SK-MEL-5 (cell line): ENCODE data around the gene ENHO. TPM values are rescaled to one million over a fixed set of nuclear protein-coding genes. Genes with fewer than 3 reads are reported as not detected.
"Not testable (repeated sequence)": the region's sequence is repeated elsewhere in the genome, so short reads cannot be mapped to it uniquely, and the experiment has no call there.

Experiments
- DNase-seq: peaks from one replicate; pipeline ENCODE4 v3.0.0-alpha.2; 2016; ENCODE audit warnings: low read depth, low spot score
- in situ Hi-C: cut with HindIII; loops from 2 replicates; pipeline ENCODE4 v1.10.0; 2016; ENCODE audit warnings: low sequenced_read_pairs, high pct_unique_total_duplicates, low pct_unique_long_range_greater_than_20kb
- total RNA-seq: library from RNA; depleted of rRNA; stranded (reverse); fragments of >200 nt; shearing (Covaris generic); gene quantifications from 2 replicates; pipeline ENCODE4 v1.2.3, GENCODE V29; 2014

Gene ENHO
- total RNA-seq, 1 experiment from 2014 or later: 0.92 TPM

DNA sequence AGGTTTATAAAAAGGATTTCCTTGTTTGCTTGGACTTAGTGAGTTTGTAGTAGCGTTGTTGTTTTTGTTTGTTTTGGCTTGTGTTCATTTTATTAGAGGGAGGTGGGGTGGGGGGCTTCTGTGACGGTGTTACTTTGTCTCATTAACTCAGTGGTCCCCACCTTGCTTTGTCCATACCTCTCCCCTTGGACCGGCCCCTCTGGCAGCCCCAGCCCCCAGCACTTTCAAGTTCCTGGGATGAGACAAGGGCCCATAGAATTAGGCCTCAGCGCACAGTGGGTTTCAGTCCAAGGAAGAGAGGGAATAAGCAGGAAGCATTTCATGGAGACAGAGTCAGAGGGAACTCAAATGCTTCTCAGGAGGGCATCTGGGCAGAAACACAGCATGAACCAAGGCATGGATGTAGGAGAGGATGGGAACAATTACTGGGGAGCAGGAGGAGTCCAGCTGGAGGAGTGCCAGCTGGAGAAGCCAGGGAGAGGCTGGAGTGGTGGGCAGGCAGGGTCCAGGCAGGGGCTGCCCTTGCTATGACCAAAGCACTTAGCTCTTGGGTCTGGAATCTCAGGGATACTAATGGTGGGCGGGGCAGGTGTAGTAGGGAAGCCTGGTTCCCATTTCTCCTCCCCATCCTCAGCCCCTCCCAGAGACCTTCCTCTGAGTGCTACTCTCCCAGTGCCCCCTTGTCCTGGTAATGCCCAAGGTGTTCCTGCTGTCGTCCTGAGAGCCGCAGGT is 23.5 kb upstream of the ENHO start:
- in situ Hi-C loops: no loop called here
- no peak for DNase-seq

DNA sequence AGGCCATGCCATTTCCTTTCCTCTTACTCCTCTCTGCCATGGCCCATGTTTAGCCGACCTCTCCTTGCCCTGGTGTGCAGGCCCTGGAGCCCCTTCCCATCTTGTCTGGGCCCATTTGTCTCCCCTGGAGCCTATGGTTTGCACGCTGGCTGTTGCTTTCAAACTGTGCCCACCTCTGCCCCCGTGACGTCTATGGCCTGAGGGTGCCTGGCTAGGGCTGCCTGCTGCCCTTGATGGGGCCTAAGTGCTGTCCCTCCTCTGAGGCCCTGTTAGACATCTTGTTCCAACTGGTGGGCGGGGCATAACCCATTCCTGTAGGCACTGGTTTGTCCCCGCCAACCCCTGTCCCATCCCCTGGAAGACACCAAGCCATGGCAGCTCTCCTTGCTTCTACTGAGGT is 22.7 kb upstream of the ENHO start:
- DNase-seq: no peak
- in situ Hi-C loops: no loop called here

DNA sequence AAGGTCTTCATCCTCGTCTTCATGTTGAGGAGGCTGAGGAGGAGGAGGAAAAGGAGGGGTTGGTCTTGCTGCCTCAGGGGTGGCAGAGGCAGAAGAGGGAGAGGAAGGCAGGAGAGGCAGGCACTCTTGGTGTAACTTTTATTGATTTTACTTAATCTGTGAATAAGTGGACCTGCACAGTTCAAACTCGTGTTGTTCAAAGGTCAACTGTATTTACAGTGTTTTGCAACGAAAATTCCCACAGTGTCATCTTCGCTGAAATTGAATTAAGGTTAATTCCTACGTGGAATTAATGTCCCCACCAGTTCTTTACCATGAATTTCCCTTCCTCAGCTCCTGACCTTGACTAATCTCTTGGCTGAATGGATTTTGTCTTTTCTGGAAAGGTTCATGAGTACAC is 21.2 kb upstream of the ENHO start:
- no peak for DNase-seq
- in situ Hi-C loops: no loop called here

DNA sequence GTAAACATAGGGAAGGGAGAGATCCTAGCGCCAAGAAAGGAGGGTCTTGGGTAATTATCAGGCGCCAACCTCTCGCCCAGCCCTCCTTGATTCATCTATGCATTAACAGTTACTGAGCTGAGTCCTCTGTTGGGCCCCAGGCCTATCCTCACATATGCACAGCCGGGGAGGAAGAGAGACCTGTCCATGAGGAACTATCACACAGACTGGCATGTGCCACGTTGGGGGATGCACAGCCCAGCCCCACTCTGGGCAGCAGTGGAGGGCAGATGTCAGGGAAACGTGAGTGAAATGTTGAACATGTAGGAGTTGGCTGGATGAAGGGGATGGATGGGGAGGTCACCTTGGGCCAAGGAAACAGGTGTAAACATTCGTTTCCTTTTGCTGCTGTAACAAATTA is 18.8 kb upstream of the ENHO start:
- DNase-seq: no peak
- in situ Hi-C loops: no loop called here

GRCh38 chr9:34540827-34541226 is 18.0 kb upstream of the ENHO start:
- in situ Hi-C loops: no loop called here
- DNase-seq: peak; percentile 56

GRCh38 chr9:34536685-34537084 is 13.9 kb upstream of the ENHO start:
- no peak for DNase-seq
- in situ Hi-C loops: no loop called here

DNA sequence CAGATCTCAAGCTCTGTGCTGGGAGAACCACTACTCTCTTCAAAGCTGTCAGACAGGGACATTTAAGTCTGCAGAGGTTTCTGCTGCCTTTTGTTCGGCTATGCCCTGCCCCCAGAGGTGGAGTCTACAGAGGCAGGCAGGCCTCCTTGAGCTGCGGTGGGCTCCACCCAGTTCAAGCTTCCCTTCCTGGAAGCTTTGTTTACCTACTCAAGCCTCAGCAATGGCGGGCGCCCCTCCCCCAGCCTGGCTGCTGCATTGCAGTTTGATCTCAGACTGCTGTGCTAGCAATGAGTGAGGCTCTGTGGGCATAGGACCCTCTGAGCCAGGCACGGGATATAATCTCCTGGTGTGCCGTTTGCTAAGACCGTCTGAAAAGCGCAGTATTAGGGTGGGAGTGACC is 9.3 kb upstream of the ENHO start:
- in situ Hi-C loops: not testable (repeated sequence)

GRCh38 chr9:34526026-34526425 is 3.2 kb upstream of the ENHO start:
- in situ Hi-C loops: no loop called here

More for the DNA sequence above, 9.3 kb upstream of the ENHO start:
- not testable (repeated sequence) for DNase-seq

DNA sequence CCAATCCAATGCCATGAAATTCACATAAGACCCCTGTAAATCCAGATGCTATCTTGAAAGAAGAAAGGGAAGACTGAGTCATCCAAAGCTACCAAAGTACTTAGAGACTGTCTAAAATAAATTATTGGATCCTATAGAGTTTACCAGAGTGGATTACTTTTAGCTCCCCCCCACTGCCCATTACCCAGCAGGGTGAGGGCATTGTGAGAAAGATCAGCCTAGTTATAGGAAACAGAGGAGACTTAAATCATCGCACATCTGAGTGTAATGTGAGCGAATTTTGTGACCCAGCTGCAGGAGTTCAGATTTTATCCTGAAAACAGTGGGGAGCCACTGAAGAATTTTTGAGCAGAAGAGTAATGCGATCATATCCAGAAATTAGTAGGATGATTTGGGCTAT is 1.6 kb upstream of the ENHO start:
- no peak for DNase-seq
- in situ Hi-C loops: no loop called here

More at GRCh38 chr9:34526026-34526425, 3.2 kb upstream of the ENHO start:
- no peak for DNase-seq

DNA sequence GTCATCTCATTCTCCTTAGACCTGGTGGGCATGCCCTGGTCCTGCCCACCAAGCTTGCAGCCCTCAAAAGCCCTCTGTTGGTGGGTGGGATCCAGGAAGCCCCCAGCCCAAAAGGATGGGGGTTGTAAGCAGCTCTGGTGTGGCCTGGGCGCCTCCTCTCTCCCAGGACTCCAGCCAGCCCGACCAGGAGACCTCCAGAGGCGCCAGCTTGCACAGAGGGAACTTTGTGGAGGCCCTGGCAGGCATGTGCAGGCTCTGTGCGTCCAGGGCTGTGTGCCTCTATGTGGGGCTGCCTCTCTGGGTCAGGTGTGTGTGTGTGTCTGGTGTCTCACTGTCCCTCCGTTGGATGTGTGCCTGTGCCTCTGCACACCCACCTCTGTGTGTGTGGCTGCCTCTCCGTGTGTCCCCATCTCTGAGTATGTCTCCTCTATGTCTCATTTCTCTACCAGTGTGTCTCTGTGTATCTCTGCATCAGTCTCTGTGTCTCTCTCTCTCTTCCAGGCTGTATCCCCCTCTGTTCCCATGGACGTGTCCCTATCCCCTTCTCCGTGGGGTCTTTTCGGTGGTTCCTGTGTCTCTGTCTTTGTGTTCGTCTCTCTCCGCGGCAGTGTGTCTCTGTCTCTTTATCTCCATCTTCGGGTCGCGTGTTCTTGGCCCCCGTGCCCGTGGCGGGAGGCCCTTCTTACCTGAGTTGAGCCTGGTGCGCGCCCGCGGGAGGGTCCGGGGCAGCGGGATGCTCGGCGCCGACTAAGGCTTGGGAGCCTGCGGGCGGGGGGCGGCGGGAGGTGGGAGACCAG is 501 bp downstream of the ENHO start:
- no peak for DNase-seq
- in situ Hi-C loops: no loop called here

- DNase-seq: no peak
- in situ Hi-C loops: no loop called here
These were observed 1.3 kb downstream of the ENHO start for GRCh38 chr9:34521406-34522045.

DNA sequence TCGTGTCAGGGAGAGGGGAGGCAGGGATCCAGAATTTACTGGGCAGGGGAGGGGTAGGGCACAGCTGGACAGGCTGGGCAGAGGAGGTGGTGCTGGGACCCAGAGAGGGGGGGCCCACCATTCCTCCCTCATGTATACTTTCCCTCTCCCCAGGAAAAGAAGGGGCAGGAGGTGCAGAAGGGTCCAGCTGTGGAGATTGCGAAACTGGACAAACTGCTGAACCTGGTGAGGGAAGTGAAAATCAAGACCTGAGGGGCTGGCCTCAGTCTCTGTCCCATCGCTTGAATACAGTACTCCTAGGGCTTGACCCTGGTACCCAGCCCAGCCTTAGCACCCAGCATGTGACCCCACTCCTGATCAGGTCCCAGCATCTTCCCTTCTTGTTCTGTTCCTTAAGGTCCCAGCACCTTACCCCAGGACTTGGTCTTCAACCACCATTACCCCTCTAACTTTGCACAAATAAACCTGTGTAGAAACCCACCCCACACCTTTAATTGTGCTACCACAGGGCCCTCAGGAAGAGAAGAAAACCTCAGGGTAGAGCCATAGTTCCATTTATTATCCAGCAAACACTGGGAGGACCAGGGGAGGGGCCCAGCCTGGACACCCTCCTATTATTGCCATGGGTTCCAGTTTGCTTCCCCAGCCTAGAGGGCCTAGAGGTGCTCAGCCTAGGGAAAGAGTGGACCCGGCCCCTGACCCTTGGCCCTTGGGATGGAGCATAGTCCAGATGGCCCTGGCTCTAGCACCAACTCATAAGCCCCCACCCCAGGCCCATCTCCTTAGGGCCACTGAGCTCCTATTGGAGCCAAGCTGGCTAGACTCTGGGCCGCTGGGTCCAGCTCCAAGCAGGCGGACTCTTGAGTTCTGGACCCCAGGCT is 2.0 kb downstream of the ENHO start:
- DNase-seq: no peak
- in situ Hi-C loops: no loop called here

GRCh38 chr9:34520096-34520495 is 2.7 kb downstream of the ENHO start:
- in situ Hi-C loops: no loop called here

GRCh38 chr9:34519321-34520020 is 3.3 kb downstream of the ENHO start:
- DNase-seq: no peak
- in situ Hi-C loops: no loop called here

More at GRCh38 chr9:34520096-34520495, 2.7 kb downstream of the ENHO start:
- no peak for DNase-seq

DNA sequence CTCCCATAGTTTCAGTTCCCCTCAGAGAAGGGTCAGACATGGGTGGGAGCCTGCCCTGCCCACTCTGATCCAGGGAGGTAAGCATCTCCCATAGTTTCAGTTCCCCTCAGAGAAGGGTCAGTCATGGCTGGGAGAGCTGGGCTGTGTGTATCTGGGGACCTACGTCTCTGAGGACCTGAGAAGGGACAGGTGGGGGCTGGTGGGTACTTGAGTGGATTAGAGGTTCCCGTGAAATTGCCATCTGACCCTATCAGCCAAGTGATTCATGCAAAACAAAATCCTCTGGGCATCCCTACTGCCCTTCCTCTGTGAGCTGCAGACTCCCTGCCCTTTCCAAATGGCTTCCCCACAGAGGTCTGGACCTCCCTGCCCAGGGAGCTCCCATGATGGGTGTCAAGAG is 3.9 kb downstream of the ENHO start:
- no peak for DNase-seq
- in situ Hi-C loops: no loop called here

- in situ Hi-C loops: no loop called here
- DNase-seq: no peak
These were observed 4.6 kb downstream of the ENHO start for GRCh38 chr9:34518110-34518616.

DNA sequence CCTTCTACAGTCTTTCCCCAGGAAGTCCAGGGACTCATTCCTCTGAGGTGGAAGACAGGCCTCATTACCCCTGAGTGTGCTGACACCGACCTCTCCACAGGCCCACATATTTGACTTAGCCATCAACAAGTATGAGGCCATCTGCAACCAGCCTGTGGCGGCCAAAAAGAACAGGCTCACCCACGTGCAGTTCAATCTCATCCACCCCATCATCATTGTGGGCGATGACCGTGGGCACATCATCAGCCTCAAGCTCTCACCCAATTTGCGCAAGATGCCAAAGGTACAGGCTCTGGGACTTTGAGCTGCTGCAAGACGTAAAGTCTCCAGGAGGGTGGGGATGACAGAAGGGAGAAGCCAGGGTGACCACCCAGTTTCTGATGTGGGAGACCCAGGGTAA is 5.6 kb downstream of the ENHO start:
- DNase-seq: no peak
- in situ Hi-C loops: no loop called here
